D721Med (cell line): Measurements from ENCODE around the gene ZNF316.

Source experiments
- DNase-seq: peaks from one replicate; pipeline ENCODE4 v3.0.0; 2011; ENCODE audit warnings: low spot score; ENCODE audit not compliant: insufficient read length
- FAIRE-seq: peaks from 2 replicates; lab custom pipeline; 2011; peaks lifted over from hg19 to GRCh38; lab: Jason Lieb, UNC
- CTCF ChIP-seq: IDR thresholded peaks from 2 replicates; pipeline ENCODE4 v1.5.1; 2012; ENCODE audit warnings: mild to moderate bottlenecking, control low read depth; ENCODE audit not compliant: insufficient read depth; ENCODE audit errors: missing control alignments

ZNF316 gene

GRCh38 chr7:6636741-6637543 is at the start of gene ZNF316:
TSS of gene ZNF316 (plus strand) at chr7:6637318. CDS start at chr7:6642410, 5,092 bp downstream.
- DNase-seq (peak; percentile 85), FAIRE-seq (no peak)
- no peak for TF ChIP-seq CTCF

- FAIRE-seq (no peak), DNase-seq (no peak)
- no peak for TF ChIP-seq CTCF
Measured at GRCh38 chr7:6588566-6588965, 48.6 kb upstream of the ZNF316 start.

- TF ChIP-seq CTCF, result no peak
- DNase-seq, result no peak
- no peak for FAIRE-seq
Measured at GRCh38 chr7:6589151-6589828, 47.8 kb upstream of the ZNF316 start.

- DNase-seq (peak; percentile 68), FAIRE-seq (no peak)
- TF ChIP-seq CTCF, result peak; percentile 66
Measured at GRCh38 chr7:6589829-6590644, 47.1 kb upstream of the ZNF316 start, which contains the start of gene INTS15. TSS of gene INTS15 (plus strand) at chr7:6590021. CDS start at chr7:6590284, 263 bp downstream.

GRCh38 chr7:6590645-6591110 is 46.4 kb upstream of the ZNF316 start:
- TF ChIP-seq CTCF, result no peak
- FAIRE-seq (no peak), DNase-seq (no peak)

- FAIRE-seq (no peak), DNase-seq (no peak)
- no peak for TF ChIP-seq CTCF
Measured at GRCh38 chr7:6600093-6600492, 37.0 kb upstream of the ZNF316 start.
